ENCODE measurements around the gene MORF4L1.

MORF4L1 gene

GRCh38 chr15:78872155-78872971 is at the start of gene MORF4L1:
MORF4L1 (plus strand) TSS chr15:78872890; CDS start chr15:78873018, 128 bp downstream.
- no peak for TF ChIP-seq CTCF (IDR thresholded peaks at IDR 0.05; ENCODE audit: low read depth, low read length)

GRCh38 chr15:78828920-78829319 is 43.8 kb upstream of the MORF4L1 start:
- H3K4me3 ChIP-seq (ENCODE audit: low read depth, low read length) = no peak overlapping the region
- TF ChIP-seq CTCF (IDR thresholded peaks at IDR 0.05; ENCODE audit: low read depth, low read length) = no peak

More at GRCh38 chr15:78872155-78872971, at the start of gene MORF4L1:
- H3K4me3 ChIP-seq (ENCODE audit: low read depth, low read length) = peak within 1 kb of the TSS; percentile 99

GRCh38 chr15:78830514-78831228 is 42.0 kb upstream of the MORF4L1 start:
- no peak for TF ChIP-seq CTCF (IDR thresholded peaks at IDR 0.05; ENCODE audit: low read depth, low read length)
- no peak overlapping the region for H3K4me3 ChIP-seq (ENCODE audit: low read depth, low read length)

- no peak for TF ChIP-seq CTCF (IDR thresholded peaks at IDR 0.05; ENCODE audit: low read depth, low read length)
- H3K4me3 ChIP-seq (ENCODE audit: low read depth, low read length) = no peak overlapping the region
These were observed 41.2 kb upstream of the MORF4L1 start for GRCh38 chr15:78831229-78832207.

- no peak overlapping the region for H3K4me3 ChIP-seq (ENCODE audit: low read depth, low read length)
- TF ChIP-seq CTCF (IDR thresholded peaks at IDR 0.05; ENCODE audit: low read depth, low read length) = no peak
These were observed 36.4 kb upstream of the MORF4L1 start for GRCh38 chr15:78836333-78836732.

GRCh38 chr15:78837131-78837530 is 35.6 kb upstream of the MORF4L1 start:
- no peak overlapping the region for H3K4me3 ChIP-seq (ENCODE audit: low read depth, low read length)
- no peak for TF ChIP-seq CTCF (IDR thresholded peaks at IDR 0.05; ENCODE audit: low read depth, low read length)
